ENCODE measurements around the gene GJC1. TPM values are rescaled to one million over a fixed set of nuclear protein-coding genes. Genes with fewer than 3 reads are reported as not detected.
"Not testable (repeated sequence)": the region's sequence is repeated elsewhere in the genome, so short reads cannot be mapped to it uniquely, and the experiment has no call there.

Gene GJC1
- total and polyA plus RNA-seq, 2 experiments from 2014 or later, result 13.6 to 18.4 TPM

DNA sequence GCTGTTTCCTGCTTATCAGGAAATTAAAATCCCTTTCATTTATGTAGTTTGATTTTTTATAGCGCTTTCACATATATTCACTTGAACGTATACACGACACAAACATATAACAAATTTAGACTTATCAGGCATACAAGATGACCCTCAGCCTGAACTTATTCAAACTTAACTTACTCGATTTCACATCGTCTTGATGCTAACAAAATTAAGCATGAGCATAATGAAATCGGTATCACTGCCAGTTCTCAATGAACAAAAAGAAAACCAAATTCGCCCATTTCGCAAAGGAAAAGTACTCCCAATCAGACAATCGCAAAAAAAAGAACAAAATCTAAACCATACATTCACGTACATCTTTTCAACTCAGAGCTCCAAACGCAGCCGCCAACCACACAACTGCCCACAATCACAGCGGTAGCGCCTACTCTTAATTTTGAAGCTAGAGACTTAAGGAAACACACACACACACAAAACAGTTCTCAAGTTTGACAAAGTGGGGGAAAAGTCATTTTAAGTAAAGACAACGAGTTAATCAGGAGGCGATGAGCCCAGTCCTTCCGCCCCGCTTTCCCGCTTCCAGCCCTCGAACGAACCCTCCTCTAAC, 1.1 kb downstream of the GJC1 start:
- H3K4me3 ChIP-seq, result peak overlapping the region; percentile 97
- H3K4me2 ChIP-seq (ENCODE audit: unreplicated experiment), result peak overlapping the region; percentile 82
- no peaks in the 10 kb centered on the region for H3K9me3 ChIP-seq (ENCODE audit: low read depth)
- in situ Hi-C loops (cut with MboI), result no loop called here
- DNase-seq, result no peak
- H4K20me1 ChIP-seq (ENCODE audit: insufficient read depth), result no peaks in the 10 kb centered on the region
- H3K79me2 ChIP-seq (ENCODE audit: insufficient read depth), result peaks cover 56% of the 10 kb centered on the region
- no peaks in the 10 kb centered on the region for H3K27me3 ChIP-seq (replicated peaks; ENCODE audit: insufficient read depth)
- peaks cover 17% of the 10 kb centered on the region for H3K4me1 ChIP-seq (ENCODE audit: insufficient read depth)
- H3K36me3 ChIP-seq (ENCODE audit: low read depth), result no peaks in the 10 kb centered on the region
- no peaks in the 10 kb centered on the region for H3K9me2 ChIP-seq (ENCODE audit: insufficient read depth)
- peak overlapping the region; percentile 90 for H2AFZ ChIP-seq
- peak overlapping the region; percentile 85 for H3K9ac ChIP-seq
- 1 to 2% methylated on average over 21 of the region's 21 CpGs for WGBS, 2 experiments (ENCODE audit: low coverage in 1 of 2, low lambda C conversion rate in 2 of 2, missing lambda C conversion rate in 2 of 2)
- TF ChIP-seq EZH2 (IDR thresholded peaks at IDR 0.05; ENCODE audit: insufficient read depth, poor library complexity, severe bottlenecking) (no peak), EZH2phosphoT487 (IDR thresholded peaks at IDR 0.05; ENCODE audit: insufficient read depth, low read depth) (no peak)
- H3K27ac ChIP-seq, result peak overlapping the region; percentile 45
- peaks cover 22% of the 10 kb centered on the region for H3F3A ChIP-seq (ENCODE audit: insufficient read depth)

GRCh38 chr17:44827863-44828262, 2.2 kb downstream of the GJC1 start:
- H3K9me2 ChIP-seq (ENCODE audit: insufficient read depth), result no peaks in the 10 kb centered on the region
- no peak overlapping the region for H2AFZ ChIP-seq
- DNase-seq, result no peak
- H3K4me2 ChIP-seq (ENCODE audit: unreplicated experiment), result peak overlapping the region; percentile 82
- peaks cover 68% of the 10 kb centered on the region for H3K79me2 ChIP-seq (ENCODE audit: insufficient read depth)
- H3K4me3 ChIP-seq, result peak overlapping the region; percentile 97
- H4K20me1 ChIP-seq (ENCODE audit: insufficient read depth), result no peaks in the 10 kb centered on the region
- in situ Hi-C loops (cut with MboI), result no loop called here
- WGBS, 2 experiments (ENCODE audit: low coverage in 1 of 2, low lambda C conversion rate in 2 of 2, missing lambda C conversion rate in 2 of 2), result 44 to 71% methylated on average over 1 of the region's 1 CpG
- peak overlapping the region; percentile 85 for H3K9ac ChIP-seq
- no peaks in the 10 kb centered on the region for H3K9me3 ChIP-seq (ENCODE audit: low read depth)
- TF ChIP-seq EZH2phosphoT487 (IDR thresholded peaks at IDR 0.05; ENCODE audit: insufficient read depth, low read depth) (no peak), EZH2 (IDR thresholded peaks at IDR 0.05; ENCODE audit: insufficient read depth, poor library complexity, severe bottlenecking) (no peak)
- H3K36me3 ChIP-seq (ENCODE audit: low read depth), result no peaks in the 10 kb centered on the region
- no peaks in the 10 kb centered on the region for H3K27me3 ChIP-seq (replicated peaks; ENCODE audit: insufficient read depth)
- peaks cover 24% of the 10 kb centered on the region for H3F3A ChIP-seq (ENCODE audit: insufficient read depth)
- peak overlapping the region; percentile 45; the same call in 1 of the 2 replicates for H3K27ac ChIP-seq
- peaks cover 22% of the 10 kb centered on the region for H3K4me1 ChIP-seq (ENCODE audit: insufficient read depth)

- Histone ChIP-seq H2AFZ (no peak overlapping the region), H3F3A (ENCODE audit: insufficient read depth) (peaks cover 38% of the 10 kb centered on the region), H3K9me3 (ENCODE audit: low read depth) (no peaks in the 10 kb centered on the region), H3K4me3 (no peak overlapping the region), H3K36me3 (ENCODE audit: low read depth) (no peaks in the 10 kb centered on the region), H4K20me1 (ENCODE audit: insufficient read depth) (no peaks in the 10 kb centered on the region), H3K9ac (no peak overlapping the region), H3K9me2 (ENCODE audit: insufficient read depth) (no peaks in the 10 kb centered on the region), H3K79me2 (ENCODE audit: insufficient read depth) (peaks cover 84% of the 10 kb centered on the region), H3K4me2 (ENCODE audit: unreplicated experiment) (no peak overlapping the region), H3K27ac (no peak overlapping the region), H3K27me3 (replicated peaks; ENCODE audit: insufficient read depth) (no peaks in the 10 kb centered on the region), H3K4me1 (ENCODE audit: insufficient read depth) (peaks cover 36% of the 10 kb centered on the region)
- TF ChIP-seq EZH2 (IDR thresholded peaks at IDR 0.05; ENCODE audit: insufficient read depth, poor library complexity, severe bottlenecking) (no peak), EZH2phosphoT487 (IDR thresholded peaks at IDR 0.05; ENCODE audit: insufficient read depth, low read depth) (no peak)
- in situ Hi-C loops (cut with MboI), result no loop called here
- 96 to 97% methylated on average over 15 of the region's 15 CpGs for WGBS, 2 experiments (ENCODE audit: low coverage in 1 of 2, low lambda C conversion rate in 2 of 2, missing lambda C conversion rate in 2 of 2)
- DNase-seq, result peak; percentile 53
Observed at GRCh38 chr17:44826123-44826790, 3.8 kb downstream of the GJC1 start.

DNA sequence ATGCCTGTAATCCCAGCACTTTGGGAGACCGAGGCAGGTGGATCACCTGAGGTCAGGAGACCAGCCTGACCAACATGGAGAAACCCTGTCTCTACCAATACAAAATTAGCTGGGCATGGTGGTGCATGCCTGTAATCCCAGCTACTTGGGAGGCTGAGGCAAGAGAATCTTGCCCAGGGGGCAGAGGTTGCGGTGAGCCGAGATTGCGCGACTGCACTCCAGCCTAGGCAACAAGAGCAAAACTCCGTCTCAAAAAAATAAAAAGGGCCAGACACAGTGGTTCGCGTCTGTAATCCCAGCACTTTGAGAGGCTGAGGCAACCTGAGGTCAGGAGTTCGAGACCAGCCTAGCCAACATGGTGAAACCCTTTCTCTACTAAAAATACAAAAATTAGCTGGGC, 4.9 kb downstream of the GJC1 start:
- 99% methylated on average over 9 of the region's 9 CpGs for WGBS, 2 experiments (ENCODE audit: low coverage in 1 of 2, low lambda C conversion rate in 2 of 2, missing lambda C conversion rate in 2 of 2)
- Histone ChIP-seq H3F3A (ENCODE audit: insufficient read depth) (peaks cover 40% of the 10 kb centered on the region), H3K79me2 (ENCODE audit: insufficient read depth) (peaks cover 88% of the 10 kb centered on the region), H3K4me1 (ENCODE audit: insufficient read depth) (peaks cover 44% of the 10 kb centered on the region)
- DNase-seq; H3K27ac ChIP-seq; H3K9ac ChIP-seq; H3K9me2 ChIP-seq (ENCODE audit: insufficient read depth); in situ Hi-C loops (cut with MboI); H3K4me3 ChIP-seq; H3K4me2 ChIP-seq (ENCODE audit: unreplicated experiment); H2AFZ ChIP-seq; H3K36me3 ChIP-seq (ENCODE audit: low read depth); H3K27me3 ChIP-seq (replicated peaks; ENCODE audit: insufficient read depth); H4K20me1 ChIP-seq (ENCODE audit: insufficient read depth); H3K9me3 ChIP-seq (ENCODE audit: low read depth): not testable (repeated sequence)

All from GM23248 (cell line).